Breast epithelium (tissue), 3 donors: Measurements from ENCODE around the gene REPS2.

ENCODE experiments used
- CTCF ChIP-seq, 3 donors: fragments of 450-650 bp; IDR thresholded peaks; one replicate each; pipeline ENCODE4 v1.5.1; 2016 to 2017; ENCODE audit warnings: antibody characterized with exemption in 3 of 3, mild to moderate bottlenecking in 3 of 3, moderate library complexity in 3 of 3
- POLR2A ChIP-seq: fragments of 450-650 bp; IDR thresholded peaks from one replicate; pipeline ENCODE4 v1.6.1; 2016; ENCODE audit warnings: antibody characterized with exemption, mild to moderate bottlenecking, moderate library complexity
- POLR2AphosphoS5 ChIP-seq, 3 donors: sonication (generic); formaldehyde crosslinking; IDR thresholded peaks; one replicate each; pipeline ENCODE4 v1.6.1; 2017; ENCODE audit warnings: antibody characterized with exemption in 3 of 3

GRCh38 chrX:17056868-17057608 lies 110.6 kb downstream of the REPS2 start:
- no peak for TF ChIP-seq CTCF (IDR thresholded peaks at IDR 0.05)
- TF ChIP-seq POLR2A: no peak
- no peak for TF ChIP-seq POLR2AphosphoS5 (IDR thresholded peaks at IDR 0.05)
